Left ventricle myocardium inferior (tissue), 1 donor: Measurements from ENCODE around the gene MTUS2. TPM values are rescaled to one million over a fixed set of nuclear protein-coding genes. Genes with fewer than 3 reads are reported as not detected.

Experiments used
- DNase-seq: peaks from one replicate; pipeline ENCODE4 v3.0.0-alpha.2; 2020
- H3K27ac ChIP-seq: fragments of 200-600 bp; replicated peaks from 2 replicates; pipeline ENCODE4 v1.8.0; 2021
- H3K27me3 ChIP-seq: fragments of 200-600 bp; 2 replicates; pipeline ENCODE4 v1.8.0; 2021; ENCODE audit warnings: low read depth
- H3K36me3 ChIP-seq: fragments of 200-600 bp; 2 replicates; pipeline ENCODE4 v1.8.0; 2021
- H3K4me1 ChIP-seq: fragments of 200-600 bp; 2 replicates; pipeline ENCODE4 v1.8.0; 2021
- H3K4me3 ChIP-seq: fragments of 200-600 bp; 2 replicates; pipeline ENCODE4 v1.8.0; 2021; ENCODE audit warnings: mild to moderate bottlenecking, moderate library complexity
- H3K9me3 ChIP-seq: fragments of 200-600 bp; replicated peaks from 2 replicates; pipeline ENCODE4 v1.8.0; 2021
- intact Hi-C: fragments of 100-400 bp; cut with micrococcal nuclease; formaldehyde crosslinking; loops from one replicate; pipeline ENCODE4 v1.11.0; 2022
- long read RNA-seq: library from polyadenylated mRNA; unstranded; transcript quantifications from one replicate; pipeline ENCODE4 v2.0.0, GENCODE V29; 2021
- total RNA-seq: library from RNA; stranded (reverse); fragmentation: NEBNext Ultra II Directional; extraction: Animal tissue kit (Norgen Biotek cat#: 25700); gene quantifications from one replicate; pipeline ENCODE4 v1.2.1, GENCODE V29; 2021
- TF ChIP-seq, protein P1 (sequence below): fragments of 200-600 bp; IDR thresholded peaks from 2 replicates; pipeline ENCODE4 v1.8.0; 2021; ENCODE audit warnings: antibody characterized with exemption, mild to moderate bottlenecking, borderline replicate concordance
- donor health status: DM: no; HTN: yes; CAD: no; lungs with severe emphysema.

The MTUS2 gene
- 101 TPM for total RNA-seq
- long read RNA-seq, transcript MTUS2-202 (9 exons, 1,793 nt), result major isoform, 103 of 143 reads
- long read RNA-seq, partial matches to known transcripts, result 5 of 143 reads
- long read RNA-seq, other reads (novel, unspliced or antisense), result 33 of 143 reads

DNA sequence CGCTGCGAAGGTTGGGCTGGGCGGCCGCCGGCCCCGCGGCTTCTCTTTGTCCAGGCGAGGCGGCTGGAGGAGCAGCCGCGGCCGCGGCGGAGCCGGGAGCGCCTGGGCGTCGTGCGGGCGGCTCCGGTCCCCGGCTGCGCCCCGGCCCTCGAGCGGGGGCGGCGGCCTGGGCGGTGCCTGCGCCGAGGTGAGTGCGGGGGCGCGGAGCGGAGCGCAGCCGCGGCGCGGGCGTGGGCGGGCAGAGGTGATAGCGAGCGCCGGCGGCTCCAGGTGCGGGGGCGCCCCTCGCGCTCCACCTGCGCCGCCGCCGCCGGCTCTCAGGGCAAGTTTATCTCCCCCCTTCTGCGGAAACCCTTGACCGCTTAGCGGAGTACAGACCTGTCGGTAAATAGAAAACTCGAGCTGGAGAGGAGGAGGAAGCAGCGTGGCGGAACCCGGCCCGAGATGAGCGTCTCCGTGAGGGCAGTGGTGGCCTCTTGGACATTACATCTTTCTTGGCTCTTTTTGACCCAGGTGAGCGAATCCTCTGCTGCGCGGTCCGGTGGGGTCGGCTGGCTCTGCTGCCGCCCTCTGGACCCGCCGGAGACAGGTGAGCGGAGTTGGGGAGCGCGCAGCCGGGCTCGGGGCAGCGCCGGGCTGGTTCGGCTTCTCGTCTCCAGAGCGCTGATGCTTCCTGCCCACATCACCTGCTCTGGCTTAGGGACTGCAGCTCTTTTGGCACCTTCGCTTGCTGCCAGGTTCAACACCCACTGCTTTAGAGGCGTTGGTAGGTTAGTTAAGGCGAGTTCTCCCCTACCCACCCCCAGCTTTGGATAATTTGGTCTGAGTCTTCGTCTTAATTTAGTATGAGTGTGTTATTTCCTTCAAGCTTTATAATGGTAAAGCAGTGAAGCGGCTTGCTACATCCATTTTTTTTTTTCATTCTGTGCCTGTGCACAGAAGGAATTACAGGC, at the start of gene MTUS2:
MTUS2 (plus strand) TSS at position 241 of the 953 bp plus-strand sequence.
- TF ChIP-seq, protein P1, sequence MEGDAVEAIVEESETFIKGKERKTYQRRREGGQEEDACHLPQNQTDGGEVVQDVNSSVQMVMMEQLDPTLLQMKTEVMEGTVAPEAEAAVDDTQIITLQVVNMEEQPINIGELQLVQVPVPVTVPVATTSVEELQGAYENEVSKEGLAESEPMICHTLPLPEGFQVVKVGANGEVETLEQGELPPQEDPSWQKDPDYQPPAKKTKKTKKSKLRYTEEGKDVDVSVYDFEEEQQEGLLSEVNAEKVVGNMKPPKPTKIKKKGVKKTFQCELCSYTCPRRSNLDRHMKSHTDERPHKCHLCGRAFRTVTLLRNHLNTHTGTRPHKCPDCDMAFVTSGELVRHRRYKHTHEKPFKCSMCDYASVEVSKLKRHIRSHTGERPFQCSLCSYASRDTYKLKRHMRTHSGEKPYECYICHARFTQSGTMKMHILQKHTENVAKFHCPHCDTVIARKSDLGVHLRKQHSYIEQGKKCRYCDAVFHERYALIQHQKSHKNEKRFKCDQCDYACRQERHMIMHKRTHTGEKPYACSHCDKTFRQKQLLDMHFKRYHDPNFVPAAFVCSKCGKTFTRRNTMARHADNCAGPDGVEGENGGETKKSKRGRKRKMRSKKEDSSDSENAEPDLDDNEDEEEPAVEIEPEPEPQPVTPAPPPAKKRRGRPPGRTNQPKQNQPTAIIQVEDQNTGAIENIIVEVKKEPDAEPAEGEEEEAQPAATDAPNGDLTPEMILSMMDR, result no peak
- Histone ChIP-seq H3K36me3 (no peaks in the 10 kb centered on the region), H3K27ac (peak within 1 kb of the TSS; percentile 54), H3K9me3 (peaks cover 10% of the 10 kb centered on the region), H3K4me1 (peaks cover 13% of the 10 kb centered on the region), H3K27me3 (peaks cover 61% of the 10 kb centered on the region), H3K4me3 (peak within 1 kb of the TSS; percentile 71)
- DNase-seq, result no peak
- intact Hi-C loops, result no loop called here

DNA sequence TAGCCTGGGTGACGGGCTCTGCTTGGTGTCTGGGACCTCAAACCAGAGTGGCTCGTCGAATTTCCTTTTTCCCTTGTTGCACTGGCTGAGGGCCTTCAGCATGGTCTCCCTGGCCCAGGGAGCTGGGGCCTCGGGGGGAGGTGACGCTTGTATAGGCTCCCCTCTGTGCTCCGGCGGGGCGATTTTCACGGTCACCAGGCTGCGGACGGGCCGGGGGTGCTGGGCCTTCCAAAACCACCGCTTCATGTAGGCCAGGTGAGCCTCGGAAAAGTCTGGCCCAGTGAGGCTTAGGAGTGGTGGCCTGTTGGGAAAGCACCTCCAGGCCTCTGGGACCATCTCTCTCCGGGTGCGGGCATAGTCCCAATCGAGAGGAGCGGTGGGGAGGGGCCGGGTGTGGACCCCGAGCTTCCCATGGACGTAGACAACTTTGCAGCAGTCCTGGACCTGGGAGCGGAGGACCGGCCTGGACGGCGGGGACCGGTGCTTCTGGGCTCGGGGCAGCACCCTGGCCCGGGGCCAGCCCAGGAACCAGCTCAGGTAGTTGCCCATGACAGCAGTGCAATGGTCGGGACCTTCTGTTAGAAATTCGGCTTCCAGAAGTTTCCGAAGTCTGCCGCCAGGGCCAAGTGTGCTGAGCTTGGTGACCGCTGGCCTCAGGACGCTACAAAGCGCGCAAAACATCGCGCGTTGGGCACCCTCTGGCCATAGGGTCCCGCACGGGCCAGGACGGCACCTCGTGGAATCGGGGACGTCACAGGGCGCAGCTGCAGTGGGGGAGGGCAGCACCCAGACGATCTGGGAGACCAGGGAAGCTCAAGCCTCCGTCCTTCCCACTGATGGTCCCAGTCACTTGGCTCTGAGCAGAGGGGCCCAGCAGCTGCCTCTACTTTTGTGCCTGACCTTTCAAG, 41.6 kb upstream of the MTUS2 start:
- TF ChIP-seq, protein P1, result no peak

DNA sequence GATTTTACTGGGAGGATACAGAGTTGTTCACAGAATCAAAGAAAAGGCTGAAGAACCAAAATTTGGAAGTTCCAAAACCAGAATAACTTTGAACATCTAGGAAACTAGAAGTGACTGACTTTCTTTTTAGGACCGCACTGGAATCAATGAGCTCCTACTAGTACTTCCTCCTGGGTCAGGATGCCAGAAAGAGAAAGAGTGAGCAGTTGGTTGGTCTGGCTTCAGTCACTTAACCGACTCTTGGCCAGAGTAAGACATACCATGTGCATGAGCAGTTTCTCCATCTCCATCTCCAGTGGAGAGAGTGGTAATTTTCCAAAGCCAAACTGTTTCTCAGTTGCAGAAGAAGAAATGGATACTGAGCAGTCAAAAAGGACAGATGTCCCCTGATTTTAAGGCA, 27.1 kb upstream of the MTUS2 start:
- Histone ChIP-seq H3K36me3 (no peaks in the 10 kb centered on the region), H3K27me3 (peaks cover 23% of the 10 kb centered on the region), H3K9me3 (no peaks in the 10 kb centered on the region), H3K4me1 (peaks cover 6% of the 10 kb centered on the region), H3K27ac (no peak overlapping the region), H3K4me3 (no peak overlapping the region)
- no peak for DNase-seq
- intact Hi-C loops, result loop anchor here (10.0 kb wide), 1 partner anchor 78 kb away; the partner anchor contains the start of gene SLC46A3
- TF ChIP-seq, protein P1, result no peak

More for the DNA sequence above, 41.6 kb upstream of the MTUS2 start:
- intact Hi-C loops, result no loop called here
- no peak overlapping the region for H3K4me3 ChIP-seq
- H3K27me3 ChIP-seq, result peaks cover 8% of the 10 kb centered on the region
- DNase-seq, result no peak
- H3K9me3 ChIP-seq, result peaks cover 18% of the 10 kb centered on the region
- no peaks in the 10 kb centered on the region for H3K36me3 ChIP-seq
- no peaks in the 10 kb centered on the region for H3K4me1 ChIP-seq
- H3K27ac ChIP-seq, result no peak overlapping the region

DNA sequence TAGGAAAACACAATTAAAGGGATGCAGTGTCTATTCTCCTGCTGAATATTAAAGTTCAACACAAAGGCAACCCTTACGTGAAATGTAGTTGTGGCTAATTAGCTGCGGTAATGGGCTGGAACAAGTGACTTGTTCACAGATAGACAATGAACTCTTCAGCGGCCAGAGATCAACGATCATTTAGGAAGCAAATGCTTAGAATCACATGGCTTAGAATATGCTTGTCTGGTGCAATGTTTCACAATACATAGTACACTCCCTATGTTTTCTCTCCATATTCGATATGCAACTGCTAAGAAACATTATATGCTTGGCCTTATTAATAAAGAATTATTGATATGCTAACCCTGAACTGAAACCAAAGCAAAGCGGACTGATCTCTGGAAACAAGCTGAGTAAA, 25.7 kb upstream of the MTUS2 start:
- intact Hi-C loops, result loop anchor here (10.0 kb wide), 1 partner anchor 80 kb away; the partner anchor contains the start of gene SLC46A3
- DNase-seq, result no peak
- TF ChIP-seq, protein P1, result no peak
- peaks cover 6% of the 10 kb centered on the region for H3K4me1 ChIP-seq
- no peaks in the 10 kb centered on the region for H3K9me3 ChIP-seq
- no peak overlapping the region for H3K27ac ChIP-seq
- H3K36me3 ChIP-seq, result no peaks in the 10 kb centered on the region
- peaks cover 9% of the 10 kb centered on the region for H3K27me3 ChIP-seq
- H3K4me3 ChIP-seq, result no peak overlapping the region

DNA sequence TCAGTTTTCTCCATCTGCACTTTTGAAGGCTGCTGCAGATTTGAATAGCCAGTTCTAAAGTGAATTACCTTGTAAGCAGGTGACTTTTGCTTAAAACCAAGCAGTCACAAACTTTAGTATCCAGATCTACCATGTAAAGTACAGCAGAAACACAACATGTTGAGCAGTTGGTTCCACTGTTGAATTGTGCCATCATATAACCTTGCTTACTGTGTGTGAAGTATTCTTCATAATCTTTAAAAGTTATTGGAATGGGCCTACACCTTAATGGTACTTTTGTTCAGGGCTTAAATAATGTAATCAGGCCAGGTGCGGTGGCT, 23.2 kb upstream of the MTUS2 start:
- H3K9me3 ChIP-seq, result no peaks in the 10 kb centered on the region
- peaks cover 4% of the 10 kb centered on the region for H3K27me3 ChIP-seq
- H3K27ac ChIP-seq, result no peak overlapping the region
- TF ChIP-seq, protein P1, result no peak
- no peak overlapping the region for H3K4me3 ChIP-seq
- H3K36me3 ChIP-seq, result no peaks in the 10 kb centered on the region
- no peak for DNase-seq
- intact Hi-C loops, result loop anchor here (10.0 kb wide), 1 partner anchor 82 kb away; the partner anchor contains the start of gene SLC46A3
- peaks cover 6% of the 10 kb centered on the region for H3K4me1 ChIP-seq
